PFSK-1 (cell line): ENCODE results near the gene SP110.

Experiments
- FOXP2 ChIP-seq: optimal IDR thresholded peaks from 2 replicates; pipeline ENCODE3; 2011; ENCODE audit warnings: borderline replicate concordance, control low read depth, inconsistent platforms; ENCODE audit not compliant: insufficient read depth; ENCODE audit errors: extremely low read length, extremely low read depth
- POLR2AphosphoS5 ChIP-seq: IDR thresholded peaks from 2 replicates; pipeline ENCODE4 v1.6.1; 2012; ENCODE audit warnings: low read depth, mild to moderate bottlenecking, control low read depth, low read length, moderate library complexity
- SIN3A ChIP-seq: IDR thresholded peaks from 2 replicates; pipeline ENCODE4 v1.6.1; 2012; ENCODE audit warnings: mild to moderate bottlenecking, low read length, moderate library complexity, borderline replicate concordance; ENCODE audit not compliant: insufficient read depth
- TAF1 ChIP-seq: IDR thresholded peaks from 2 replicates; pipeline ENCODE4 v1.6.1; 2012; ENCODE audit warnings: low read length, control low read depth, borderline replicate concordance; ENCODE audit not compliant: insufficient read depth
- TF ChIP-seq, protein P1 (sequence below), 2 experiments: IDR thresholded peaks; 2 replicates each; pipeline versions ENCODE4 v1.6.1 to v1.8.0; 2011 to 2012; ENCODE audit warnings: low read depth in 2 of 2, low read length in 2 of 2, control low read depth in 1 of 2, inconsistent platforms in 1 of 2, mild to moderate bottlenecking in 1 of 2, moderate library complexity in 1 of 2; ENCODE audit not compliant: insufficient read depth in 1 of 2

SP110 gene

DNA sequence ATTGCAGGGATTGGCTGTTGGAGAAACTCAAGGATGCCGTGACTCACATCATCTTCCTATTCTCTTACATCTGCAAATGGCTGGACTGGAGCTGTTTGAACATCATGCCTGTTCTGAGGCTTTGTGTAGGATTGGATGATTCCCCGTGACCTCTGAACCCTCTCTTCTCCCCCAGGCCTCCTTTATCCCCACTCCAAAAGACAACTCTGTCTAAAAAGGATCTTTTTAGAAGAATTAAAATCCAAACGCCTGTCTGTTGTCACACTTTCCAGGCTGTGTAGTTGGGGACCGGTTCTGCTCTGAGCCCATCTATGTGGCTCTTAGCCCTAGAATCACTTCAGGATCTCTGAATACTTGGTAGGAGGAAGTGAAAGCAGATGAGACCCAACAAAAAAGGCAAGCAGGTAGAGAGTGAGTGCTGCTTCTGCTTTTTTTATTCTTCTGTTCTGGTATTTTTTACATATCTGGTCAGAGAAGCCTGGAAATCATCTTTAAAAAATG is 6.3 kb upstream of the SP110 start:
- TF ChIP-seq, protein P1, sequence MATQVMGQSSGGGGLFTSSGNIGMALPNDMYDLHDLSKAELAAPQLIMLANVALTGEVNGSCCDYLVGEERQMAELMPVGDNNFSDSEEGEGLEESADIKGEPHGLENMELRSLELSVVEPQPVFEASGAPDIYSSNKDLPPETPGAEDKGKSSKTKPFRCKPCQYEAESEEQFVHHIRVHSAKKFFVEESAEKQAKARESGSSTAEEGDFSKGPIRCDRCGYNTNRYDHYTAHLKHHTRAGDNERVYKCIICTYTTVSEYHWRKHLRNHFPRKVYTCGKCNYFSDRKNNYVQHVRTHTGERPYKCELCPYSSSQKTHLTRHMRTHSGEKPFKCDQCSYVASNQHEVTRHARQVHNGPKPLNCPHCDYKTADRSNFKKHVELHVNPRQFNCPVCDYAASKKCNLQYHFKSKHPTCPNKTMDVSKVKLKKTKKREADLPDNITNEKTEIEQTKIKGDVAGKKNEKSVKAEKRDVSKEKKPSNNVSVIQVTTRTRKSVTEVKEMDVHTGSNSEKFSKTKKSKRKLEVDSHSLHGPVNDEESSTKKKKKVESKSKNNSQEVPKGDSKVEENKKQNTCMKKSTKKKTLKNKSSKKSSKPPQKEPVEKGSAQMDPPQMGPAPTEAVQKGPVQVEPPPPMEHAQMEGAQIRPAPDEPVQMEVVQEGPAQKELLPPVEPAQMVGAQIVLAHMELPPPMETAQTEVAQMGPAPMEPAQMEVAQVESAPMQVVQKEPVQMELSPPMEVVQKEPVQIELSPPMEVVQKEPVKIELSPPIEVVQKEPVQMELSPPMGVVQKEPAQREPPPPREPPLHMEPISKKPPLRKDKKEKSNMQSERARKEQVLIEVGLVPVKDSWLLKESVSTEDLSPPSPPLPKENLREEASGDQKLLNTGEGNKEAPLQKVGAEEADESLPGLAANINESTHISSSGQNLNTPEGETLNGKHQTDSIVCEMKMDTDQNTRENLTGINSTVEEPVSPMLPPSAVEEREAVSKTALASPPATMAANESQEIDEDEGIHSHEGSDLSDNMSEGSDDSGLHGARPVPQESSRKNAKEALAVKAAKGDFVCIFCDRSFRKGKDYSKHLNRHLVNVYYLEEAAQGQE (IDR thresholded peaks at IDR 0.05; ENCODE audit: insufficient read depth in 1 of 2, low read depth in 2 of 2, low read length in 2 of 2) = no peak
- TF ChIP-seq TAF1 (no peak), FOXP2 (no peak), SIN3A (no peak), POLR2AphosphoS5 (no peak)

GRCh38 chr2:230225486-230225885 is 5.7 kb upstream of the SP110 start, which contains the start of gene SP140:
TSS of gene SP140 (plus strand) at chr2:230225736. CDS start at chr2:230225845, 109 bp downstream.
- TF ChIP-seq TAF1 (no peak), FOXP2 (no peak), POLR2AphosphoS5 (no peak), SIN3A (no peak)
- TF ChIP-seq, protein P1 (IDR thresholded peaks at IDR 0.05; ENCODE audit: insufficient read depth in 1 of 2, low read depth in 2 of 2, low read length in 2 of 2) = no peak

DNA sequence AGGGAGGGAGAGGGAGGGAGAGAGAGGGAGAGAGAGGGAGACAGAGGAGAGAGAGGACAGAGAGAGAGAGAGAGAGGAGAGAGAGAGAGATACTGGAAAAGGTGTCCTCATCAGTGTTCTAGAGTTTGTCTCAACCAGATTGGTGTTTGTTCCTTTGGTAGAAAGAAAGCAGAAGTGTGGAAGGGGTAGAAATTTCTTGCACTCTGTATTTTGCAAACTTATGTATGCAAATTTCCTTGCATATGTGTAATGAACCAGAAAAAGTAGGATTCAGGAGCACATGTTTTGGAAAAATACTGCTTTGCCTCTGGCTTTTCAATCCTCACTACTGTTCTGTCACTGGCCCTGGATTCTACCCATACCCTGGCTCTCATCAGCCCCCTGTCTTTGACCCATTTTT is 4.7 kb upstream of the SP110 start:
- TF ChIP-seq, protein P1 (IDR thresholded peaks at IDR 0.05; ENCODE audit: insufficient read depth in 1 of 2, low read depth in 2 of 2, low read length in 2 of 2) = no peak
- TF ChIP-seq SIN3A = no peak
- no peak for TF ChIP-seq FOXP2
- no peak for TF ChIP-seq TAF1
- TF ChIP-seq POLR2AphosphoS5 = no peak

DNA sequence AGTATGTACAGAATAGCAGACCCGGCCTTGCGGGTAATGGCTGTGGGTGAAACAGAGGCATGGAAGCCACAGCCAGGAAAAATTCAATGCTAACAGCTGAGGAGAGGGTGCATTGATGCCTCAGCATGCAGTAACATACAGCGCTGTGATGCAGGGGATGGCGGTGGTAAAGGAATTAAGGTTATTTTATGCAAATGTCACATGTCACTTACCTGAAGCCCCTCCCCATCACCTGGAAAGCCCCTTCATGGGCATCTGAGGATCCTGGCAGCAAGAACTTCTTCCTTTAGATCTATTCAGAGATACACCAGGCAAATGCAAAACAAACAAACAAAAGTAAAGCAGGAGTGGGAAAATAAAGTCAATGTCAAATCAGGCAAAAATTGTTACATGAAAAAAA is 1.7 kb upstream of the SP110 start:
- TF ChIP-seq, protein P1 (IDR thresholded peaks at IDR 0.05; ENCODE audit: insufficient read depth in 1 of 2, low read depth in 2 of 2, low read length in 2 of 2) = no peak
- TF ChIP-seq FOXP2 (no peak), TAF1 (no peak), SIN3A (no peak), POLR2AphosphoS5 (no peak)
